ENCODE results near the gene ZSCAN20. TPM values are rescaled to one million over a fixed set of nuclear protein-coding genes. Genes with fewer than 3 reads are reported as not detected.

Gene ZSCAN20
- total RNA-seq, 2 donors from 2014 or later: 4.7 to 7.3 TPM

- H3K27ac ChIP-seq: peak overlapping the region in 1 of 2 donors; percentile 53
- no peak for DNase-seq (ENCODE audit: low spot score)
- H3K4me1 ChIP-seq: peaks cover 0 to 34% of the 10 kb centered on the region in 2 donors
- no peaks in the 10 kb centered on the region for H3K27me3 ChIP-seq
- no peaks in the 10 kb centered on the region for H3K9me3 ChIP-seq
- TF ChIP-seq, protein P1, sequence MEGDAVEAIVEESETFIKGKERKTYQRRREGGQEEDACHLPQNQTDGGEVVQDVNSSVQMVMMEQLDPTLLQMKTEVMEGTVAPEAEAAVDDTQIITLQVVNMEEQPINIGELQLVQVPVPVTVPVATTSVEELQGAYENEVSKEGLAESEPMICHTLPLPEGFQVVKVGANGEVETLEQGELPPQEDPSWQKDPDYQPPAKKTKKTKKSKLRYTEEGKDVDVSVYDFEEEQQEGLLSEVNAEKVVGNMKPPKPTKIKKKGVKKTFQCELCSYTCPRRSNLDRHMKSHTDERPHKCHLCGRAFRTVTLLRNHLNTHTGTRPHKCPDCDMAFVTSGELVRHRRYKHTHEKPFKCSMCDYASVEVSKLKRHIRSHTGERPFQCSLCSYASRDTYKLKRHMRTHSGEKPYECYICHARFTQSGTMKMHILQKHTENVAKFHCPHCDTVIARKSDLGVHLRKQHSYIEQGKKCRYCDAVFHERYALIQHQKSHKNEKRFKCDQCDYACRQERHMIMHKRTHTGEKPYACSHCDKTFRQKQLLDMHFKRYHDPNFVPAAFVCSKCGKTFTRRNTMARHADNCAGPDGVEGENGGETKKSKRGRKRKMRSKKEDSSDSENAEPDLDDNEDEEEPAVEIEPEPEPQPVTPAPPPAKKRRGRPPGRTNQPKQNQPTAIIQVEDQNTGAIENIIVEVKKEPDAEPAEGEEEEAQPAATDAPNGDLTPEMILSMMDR (IDR thresholded peaks at IDR 0.05): no peak
- H3K36me3 ChIP-seq: no peaks in the 10 kb centered on the region
- H3K4me3 ChIP-seq: no peak overlapping the region
Measured at GRCh38 chr1:33428661-33429060, 43.8 kb upstream of the ZSCAN20 start.

- Histone ChIP-seq H3K9me3 (no peaks in the 10 kb centered on the region), H3K4me1 (peaks cover 0 to 39% of the 10 kb centered on the region in 2 donors), H3K4me3 (peak overlapping the region in 1 of 2 donors; percentile 73), H3K27me3 (no peaks in the 10 kb centered on the region), H3K27ac (peak overlapping the region in 1 of 2 donors; percentile 81), H3K36me3 (no peaks in the 10 kb centered on the region)
- no peak for DNase-seq (ENCODE audit: low spot score)
- TF ChIP-seq, protein P1 (IDR thresholded peaks at IDR 0.05): no peak
Measured at GRCh38 chr1:33429332-33429731, 43.1 kb upstream of the ZSCAN20 start.

- Histone ChIP-seq H3K4me3 (peak overlapping the region; percentile 54 to 73), H3K4me1 (peaks cover 0 to 46% of the 10 kb centered on the region in 2 donors), H3K27me3 (no peaks in the 10 kb centered on the region), H3K9me3 (no peaks in the 10 kb centered on the region), H3K27ac (peak overlapping the region; percentile 81 to 83), H3K36me3 (no peaks in the 10 kb centered on the region)
- no peak for DNase-seq (ENCODE audit: low spot score)
- TF ChIP-seq, protein P1 (IDR thresholded peaks at IDR 0.05): peak in 1 of 2 donors; percentile 29
Measured at GRCh38 chr1:33429856-33430691, 42.4 kb upstream of the ZSCAN20 start.

- TF ChIP-seq, protein P1 (IDR thresholded peaks at IDR 0.05): peak in 1 of 2 donors; percentile 44
- Histone ChIP-seq H3K4me3 (peak within 1 kb of the TSS; percentile 54 to 73), H3K9me3 (no peaks in the 10 kb centered on the region), H3K27me3 (no peaks in the 10 kb centered on the region), H3K4me1 (peaks cover 0 to 55% of the 10 kb centered on the region in 2 donors), H3K36me3 (no peaks in the 10 kb centered on the region), H3K27ac (peak within 1 kb of the TSS; percentile 81 to 83)
- DNase-seq (ENCODE audit: low spot score): peak; percentile 98
Measured at GRCh38 chr1:33430692-33431593, 41.5 kb upstream of the ZSCAN20 start, which contains the start of gene PHC2. Gene PHC2, minus strand, starts transcription at chr1:33431095. Its CDS starts 55,556 bp downstream, at chr1:33375539.

DNA sequence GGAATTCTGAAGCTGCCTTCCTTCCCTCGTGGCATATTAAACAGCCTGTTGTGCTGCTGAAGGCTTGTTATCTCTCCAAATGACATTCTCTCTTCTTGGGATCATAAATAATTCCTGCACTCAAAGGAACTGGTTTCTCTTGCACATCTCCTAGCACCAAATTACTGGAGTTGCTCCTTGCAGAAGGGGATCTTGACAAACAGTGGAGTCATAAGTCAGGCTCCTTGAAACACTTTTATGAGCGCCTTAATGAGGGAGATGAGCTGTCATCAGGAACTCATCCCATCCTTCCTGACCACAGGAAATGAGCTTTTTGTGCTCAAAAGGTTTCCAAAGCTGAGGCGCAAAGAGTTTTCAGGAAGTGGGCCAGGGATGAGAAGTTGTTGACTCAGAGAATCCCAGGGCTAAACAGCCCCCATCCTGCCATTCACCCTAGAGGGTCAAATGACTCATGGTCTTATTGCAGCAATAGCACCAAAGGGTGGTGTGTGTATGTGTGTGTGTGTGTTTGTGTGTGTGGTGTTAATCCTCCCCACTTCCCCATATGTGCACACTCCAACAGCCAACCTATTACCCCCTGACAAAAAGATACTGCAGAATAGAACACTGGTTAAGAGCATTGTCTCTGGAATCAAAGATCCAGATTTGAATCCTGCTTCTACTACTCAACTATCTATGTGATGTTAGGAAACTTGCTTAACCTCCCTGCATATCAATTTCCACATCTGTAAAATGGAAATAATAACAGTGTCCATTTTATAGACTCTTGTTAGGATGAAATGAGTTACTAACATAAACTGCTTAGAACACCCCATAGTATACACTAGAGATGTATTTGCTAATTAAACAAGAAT lies 38.7 kb upstream of the ZSCAN20 start:
- H3K4me1 ChIP-seq: peaks cover 0 to 56% of the 10 kb centered on the region in 2 donors
- TF ChIP-seq, protein P1 (IDR thresholded peaks at IDR 0.05): no peak
- no peaks in the 10 kb centered on the region for H3K27me3 ChIP-seq
- H3K9me3 ChIP-seq: no peaks in the 10 kb centered on the region
- no peak overlapping the region for H3K4me3 ChIP-seq
- no peaks in the 10 kb centered on the region for H3K36me3 ChIP-seq
- peak overlapping the region; percentile 39 to 67 for H3K27ac ChIP-seq
- peak; percentile 67 for DNase-seq (ENCODE audit: low spot score)
